Chondrocyte (in vitro differentiated cells): ENCODE data around the gene CAPN12. TPM values are rescaled to one million over a fixed set of nuclear protein-coding genes. Genes with fewer than 3 reads are reported as not detected.

Experiments used
- DNase-seq: peaks from one replicate; pipeline ENCODE4 v3.0.0; 2021; ENCODE audit warnings: mixed read lengths, low spot score
- H3K27ac Mint-ChIP-seq: one replicate; pipeline ENCODE4 v1.8.0; 2021; ENCODE audit warnings: mild to moderate bottlenecking, moderate library complexity, mixed read lengths; ENCODE audit not compliant: unreplicated experiment
- H3K27me3 Mint-ChIP-seq: 2 replicates; pipeline ENCODE4 v1.8.0; 2021; ENCODE audit warnings: low read depth, mixed read lengths
- H3K36me3 Mint-ChIP-seq: 2 replicates; pipeline ENCODE4 v1.8.0; 2021; ENCODE audit warnings: low read depth, mixed read lengths
- H3K4me1 Mint-ChIP-seq: 2 replicates; pipeline ENCODE4 v1.8.0; 2021; ENCODE audit warnings: low read depth, mild to moderate bottlenecking, mixed read lengths
- H3K4me3 Mint-ChIP-seq: one replicate; pipeline ENCODE4 v1.8.0; 2021; ENCODE audit warnings: mild to moderate bottlenecking, moderate library complexity, mixed read lengths; ENCODE audit not compliant: unreplicated experiment
- H3K9me3 Mint-ChIP-seq: 2 replicates; pipeline ENCODE4 v1.8.0; 2021; ENCODE audit warnings: low read depth, mixed read lengths
- total RNA-seq: library from RNA; stranded (reverse); gene quantifications from 3 replicates; pipeline ENCODE4 v1.2.1, GENCODE V29; 2021
- TF ChIP-seq, protein P1 (sequence below): fragments of 200-600 bp; sonication (generic); IDR thresholded peaks from 2 replicates; pipeline ENCODE4 v1.5.0; 2021; ENCODE audit warnings: antibody characterized with exemption, mild to moderate bottlenecking, moderate library complexity

Gene CAPN12
- total RNA-seq, 1 donor from 2014 or later: 0.40 TPM

- H3K27ac Mint-ChIP-seq: peak overlapping the region; percentile 50
- no peak for DNase-seq
- H3K27me3 Mint-ChIP-seq: no peaks in the 10 kb centered on the region
- TF ChIP-seq, protein P1, sequence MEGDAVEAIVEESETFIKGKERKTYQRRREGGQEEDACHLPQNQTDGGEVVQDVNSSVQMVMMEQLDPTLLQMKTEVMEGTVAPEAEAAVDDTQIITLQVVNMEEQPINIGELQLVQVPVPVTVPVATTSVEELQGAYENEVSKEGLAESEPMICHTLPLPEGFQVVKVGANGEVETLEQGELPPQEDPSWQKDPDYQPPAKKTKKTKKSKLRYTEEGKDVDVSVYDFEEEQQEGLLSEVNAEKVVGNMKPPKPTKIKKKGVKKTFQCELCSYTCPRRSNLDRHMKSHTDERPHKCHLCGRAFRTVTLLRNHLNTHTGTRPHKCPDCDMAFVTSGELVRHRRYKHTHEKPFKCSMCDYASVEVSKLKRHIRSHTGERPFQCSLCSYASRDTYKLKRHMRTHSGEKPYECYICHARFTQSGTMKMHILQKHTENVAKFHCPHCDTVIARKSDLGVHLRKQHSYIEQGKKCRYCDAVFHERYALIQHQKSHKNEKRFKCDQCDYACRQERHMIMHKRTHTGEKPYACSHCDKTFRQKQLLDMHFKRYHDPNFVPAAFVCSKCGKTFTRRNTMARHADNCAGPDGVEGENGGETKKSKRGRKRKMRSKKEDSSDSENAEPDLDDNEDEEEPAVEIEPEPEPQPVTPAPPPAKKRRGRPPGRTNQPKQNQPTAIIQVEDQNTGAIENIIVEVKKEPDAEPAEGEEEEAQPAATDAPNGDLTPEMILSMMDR: no peak
- no peak overlapping the region for H3K4me3 Mint-ChIP-seq
- peaks cover 66% of the 10 kb centered on the region for H3K4me1 Mint-ChIP-seq
- H3K9me3 Mint-ChIP-seq: no peaks in the 10 kb centered on the region
- peaks cover 25% of the 10 kb centered on the region for H3K36me3 Mint-ChIP-seq
Measured at GRCh38 chr19:38701455-38702063, 42.7 kb downstream of the CAPN12 start.

GRCh38 chr19:38700902-38701454, 43.3 kb downstream of the CAPN12 start:
- TF ChIP-seq, protein P1: no peak
- H3K4me3 Mint-ChIP-seq: no peak overlapping the region
- H3K27me3 Mint-ChIP-seq: no peaks in the 10 kb centered on the region

DNA sequence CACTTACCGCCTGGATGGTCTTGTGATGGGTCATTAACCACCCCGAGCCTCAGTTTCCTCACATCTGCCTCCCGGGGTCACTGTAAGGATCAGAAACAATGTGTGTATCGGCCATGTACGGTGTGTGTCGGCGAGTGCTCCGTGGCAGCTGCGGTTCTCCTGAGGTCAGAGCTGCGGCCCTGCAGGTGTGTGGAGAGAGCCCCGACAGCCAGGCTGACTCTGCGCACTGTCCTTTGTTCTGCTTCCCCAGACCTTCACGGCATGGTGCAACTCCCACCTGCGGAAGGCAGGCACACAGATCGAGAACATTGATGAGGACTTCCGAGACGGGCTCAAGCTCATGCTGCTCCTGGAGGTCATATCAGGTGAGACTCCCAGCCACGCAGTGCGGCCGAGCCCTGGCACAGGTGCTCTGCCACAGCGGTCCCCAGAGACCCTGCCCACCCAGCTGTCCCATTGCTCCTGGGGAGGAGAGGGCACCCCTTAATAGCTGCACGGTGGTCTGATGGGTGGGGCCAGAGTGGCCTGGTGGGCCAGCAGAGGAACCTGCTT, 43.8 kb downstream of the CAPN12 start:
- no peak for DNase-seq
- Mint-ChIP-seq H3K4me1 (peaks cover 71% of the 10 kb centered on the region), H3K27me3 (no peaks in the 10 kb centered on the region), H3K4me3 (no peak overlapping the region), H3K9me3 (no peaks in the 10 kb centered on the region), H3K36me3 (peaks cover 23% of the 10 kb centered on the region), H3K27ac (peak overlapping the region; percentile 50)
- TF ChIP-seq, protein P1: no peak

More at GRCh38 chr19:38700902-38701454, 43.3 kb downstream of the CAPN12 start:
- no peak for DNase-seq
- peak overlapping the region; percentile 50 for H3K27ac Mint-ChIP-seq
- peaks cover 68% of the 10 kb centered on the region for H3K4me1 Mint-ChIP-seq
- H3K9me3 Mint-ChIP-seq: no peaks in the 10 kb centered on the region
- peaks cover 25% of the 10 kb centered on the region for H3K36me3 Mint-ChIP-seq

- TF ChIP-seq, protein P1: no peak
- H3K4me3 Mint-ChIP-seq: no peak overlapping the region
- H3K27me3 Mint-ChIP-seq: no peaks in the 10 kb centered on the region
- no peaks in the 10 kb centered on the region for H3K9me3 Mint-ChIP-seq
- H3K4me1 Mint-ChIP-seq: peaks cover 77% of the 10 kb centered on the region
- H3K36me3 Mint-ChIP-seq: peaks cover 23% of the 10 kb centered on the region
- H3K27ac Mint-ChIP-seq: peak overlapping the region; percentile 81
- DNase-seq: no peak
Measured at GRCh38 chr19:38699647-38700349, 44.5 kb downstream of the CAPN12 start.

- Mint-ChIP-seq H3K4me3 (no peak overlapping the region), H3K27ac (peak overlapping the region; percentile 76), H3K27me3 (no peaks in the 10 kb centered on the region), H3K9me3 (no peaks in the 10 kb centered on the region), H3K4me1 (peaks cover 85% of the 10 kb centered on the region), H3K36me3 (peaks cover 20% of the 10 kb centered on the region)
- no peak for DNase-seq
- TF ChIP-seq, protein P1: no peak
Measured at GRCh38 chr19:38699027-38699346, 45.3 kb downstream of the CAPN12 start.
